DOHH2 (cell line): Measurements from ENCODE around the gene MYCN.
"Not testable (repeated sequence)": the region's sequence is repeated elsewhere in the genome, so short reads cannot be mapped to it uniquely, and the experiment has no call there.

ENCODE experiments used
- H3F3A ChIP-seq: fragments of 200-600 bp; sonication (generic), shearing (Covaris generic); 2 replicates; pipeline ENCODE4 v1.6.0; 2016; ENCODE audit warnings: antibody characterized with exemption, mild to moderate bottlenecking; ENCODE audit not compliant: control insufficient read depth, insufficient read depth
- H3K27ac ChIP-seq: fragments of 200-600 bp; sonication (generic); 2 replicates; pipeline ENCODE4 v1.5.1; 2014; ENCODE audit warnings: low read depth, mild to moderate bottlenecking, low read length, moderate library complexity
- H3K27me3 ChIP-seq: fragments of 200-600 bp; sonication (generic); 2 replicates; pipeline ENCODE4 v1.6.1; 2014; ENCODE audit warnings: mild to moderate bottlenecking, low read length, mixed read lengths; ENCODE audit not compliant: control insufficient read depth
- H3K36me3 ChIP-seq: fragments of 200-600 bp; sonication (generic); 2 replicates; pipeline ENCODE4 v1.6.1; 2014; ENCODE audit warnings: mild to moderate bottlenecking, low read length, moderate library complexity, mixed read lengths; ENCODE audit not compliant: control insufficient read depth
- H3K4me1 ChIP-seq: fragments of 200-600 bp; sonication (generic); 2 replicates; pipeline ENCODE4 v1.6.1; 2014; ENCODE audit warnings: mild to moderate bottlenecking, low read length, mixed read lengths; ENCODE audit not compliant: control insufficient read depth
- H3K4me2 ChIP-seq: fragments of 200-600 bp; sonication (generic); 2 replicates; pipeline ENCODE4 v1.6.0; 2014; ENCODE audit warnings: mild to moderate bottlenecking, low read length, moderate library complexity
- H3K4me3 ChIP-seq: fragments of 200-600 bp; sonication (generic); 2 replicates; pipeline ENCODE4 v1.5.1; 2014; ENCODE audit warnings: mild to moderate bottlenecking, low read length, mixed read lengths
- H3K79me2 ChIP-seq: fragments of 200-600 bp; sonication (generic); 2 replicates; pipeline ENCODE4 v1.6.1; 2014; ENCODE audit warnings: mild to moderate bottlenecking, low read length, mixed read lengths; ENCODE audit not compliant: control insufficient read depth
- H3K9me2 ChIP-seq: fragments of 200-600 bp; sonication (generic); replicated peaks from 2 replicates; pipeline ENCODE4 v1.6.1; 2014; ENCODE audit warnings: mild to moderate bottlenecking, low read length, mixed read lengths; ENCODE audit not compliant: control insufficient read depth
- H3K9me3 ChIP-seq: fragments of 200-600 bp; sonication (generic); 2 replicates; pipeline ENCODE4 v1.6.1; 2014; ENCODE audit warnings: antibody characterized with exemption, low read length, mixed read lengths; ENCODE audit not compliant: control insufficient read depth, insufficient read depth
- H4K20me1 ChIP-seq: fragments of 200-600 bp; sonication (generic); 2 replicates; pipeline ENCODE4 v1.6.0; 2014; ENCODE audit warnings: low read depth, mild to moderate bottlenecking, antibody characterized with exemption, low read length, moderate library complexity; ENCODE audit not compliant: control insufficient read depth, insufficient read depth
- EZH2phosphoT487 ChIP-seq: fragments of 200-600 bp; sonication (generic); IDR thresholded peaks from 2 replicates; pipeline ENCODE4 v1.6.1; 2017; ENCODE audit warnings: borderline replicate concordance, mild to moderate bottlenecking, antibody characterized with exemption, low read length, moderate library complexity, mixed read lengths
- TF ChIP-seq, protein P1 (sequence below): fragments of 200-600 bp; sonication (generic); IDR thresholded peaks from one replicate; pipeline ENCODE4 v1.5.1; 2014; ENCODE audit warnings: antibody characterized with exemption, mild to moderate bottlenecking, low read depth, low read length; ENCODE audit not compliant: poor library complexity, severe bottlenecking

Gene MYCN

DNA sequence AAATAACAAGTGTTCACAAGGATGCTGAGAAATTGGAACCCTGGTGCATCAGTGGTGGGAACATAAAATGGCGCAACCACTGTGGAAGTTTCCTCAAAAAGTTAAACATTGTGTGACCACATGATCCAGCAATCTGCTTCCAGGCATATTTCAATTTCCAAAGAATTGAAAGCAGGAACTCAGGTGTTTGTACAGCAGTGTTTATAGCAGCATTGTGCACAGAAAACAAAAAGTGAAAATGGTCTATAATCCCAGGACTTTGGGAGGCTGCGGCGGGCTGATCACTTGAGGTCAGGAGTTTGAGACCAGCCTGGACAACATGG is 38.6 kb upstream of the MYCN start:
- TF ChIP-seq EZH2phosphoT487, result no peak
- TF ChIP-seq, protein P1, sequence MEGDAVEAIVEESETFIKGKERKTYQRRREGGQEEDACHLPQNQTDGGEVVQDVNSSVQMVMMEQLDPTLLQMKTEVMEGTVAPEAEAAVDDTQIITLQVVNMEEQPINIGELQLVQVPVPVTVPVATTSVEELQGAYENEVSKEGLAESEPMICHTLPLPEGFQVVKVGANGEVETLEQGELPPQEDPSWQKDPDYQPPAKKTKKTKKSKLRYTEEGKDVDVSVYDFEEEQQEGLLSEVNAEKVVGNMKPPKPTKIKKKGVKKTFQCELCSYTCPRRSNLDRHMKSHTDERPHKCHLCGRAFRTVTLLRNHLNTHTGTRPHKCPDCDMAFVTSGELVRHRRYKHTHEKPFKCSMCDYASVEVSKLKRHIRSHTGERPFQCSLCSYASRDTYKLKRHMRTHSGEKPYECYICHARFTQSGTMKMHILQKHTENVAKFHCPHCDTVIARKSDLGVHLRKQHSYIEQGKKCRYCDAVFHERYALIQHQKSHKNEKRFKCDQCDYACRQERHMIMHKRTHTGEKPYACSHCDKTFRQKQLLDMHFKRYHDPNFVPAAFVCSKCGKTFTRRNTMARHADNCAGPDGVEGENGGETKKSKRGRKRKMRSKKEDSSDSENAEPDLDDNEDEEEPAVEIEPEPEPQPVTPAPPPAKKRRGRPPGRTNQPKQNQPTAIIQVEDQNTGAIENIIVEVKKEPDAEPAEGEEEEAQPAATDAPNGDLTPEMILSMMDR, result no peak
- Histone ChIP-seq H3K4me3 (no peak overlapping the region), H3K27ac (no peak overlapping the region), H3K4me2 (no peak overlapping the region), H3K4me1 (no peaks in the 10 kb centered on the region), H3K79me2 (no peaks in the 10 kb centered on the region), H3K27me3 (no peaks in the 10 kb centered on the region), H3K9me3 (peaks cover 8% of the 10 kb centered on the region; the same call in 1 of the 2 replicates), H3K36me3 (no peaks in the 10 kb centered on the region), H3F3A (no peaks in the 10 kb centered on the region), H3K9me2 (no peaks in the 10 kb centered on the region), H4K20me1 (no peaks in the 10 kb centered on the region)

DNA sequence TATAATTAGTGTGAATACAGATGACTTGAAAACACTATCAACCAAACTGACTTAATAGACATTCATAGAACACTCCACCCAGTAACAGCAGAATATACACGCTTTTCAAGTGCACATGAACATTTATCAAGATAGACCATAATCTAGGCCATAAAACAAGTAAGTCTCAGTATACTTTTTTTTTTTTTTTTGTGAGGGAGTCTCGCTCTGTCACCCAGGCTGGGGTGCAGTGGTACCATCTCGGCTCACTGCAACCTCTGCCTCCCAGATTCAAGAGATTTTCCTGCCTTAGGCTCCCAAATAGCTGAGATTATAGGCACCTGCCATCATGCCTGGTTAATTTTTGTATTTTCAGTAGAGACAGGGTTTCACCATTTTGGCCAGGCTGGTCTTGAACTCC is 36.4 kb upstream of the MYCN start:
- H3K27ac ChIP-seq, H3K4me2 ChIP-seq, H3K36me3 ChIP-seq, H4K20me1 ChIP-seq, H3F3A ChIP-seq, H3K4me3 ChIP-seq, H3K4me1 ChIP-seq, H3K9me2 ChIP-seq, H3K9me3 ChIP-seq, H3K27me3 ChIP-seq, H3K79me2 ChIP-seq: not testable (repeated sequence)

DNA sequence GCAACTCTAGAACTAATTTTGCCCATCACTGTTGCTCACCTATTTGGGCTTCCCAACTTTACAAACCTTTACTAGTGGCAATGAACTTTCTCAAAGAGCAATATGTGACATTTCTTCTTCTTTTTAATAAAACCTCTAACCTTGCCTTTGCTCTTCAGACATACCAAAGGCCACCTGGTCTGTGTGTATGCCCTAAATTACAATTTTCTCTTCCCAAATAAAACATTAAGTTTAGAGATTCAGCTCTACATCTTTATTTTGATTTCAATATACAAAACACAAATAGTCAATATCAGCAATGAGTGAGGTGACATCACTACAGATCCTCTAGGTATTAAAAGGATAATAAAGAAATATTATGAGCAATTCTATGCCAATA is 35.1 kb upstream of the MYCN start:
- Histone ChIP-seq H3K27ac (no peak overlapping the region), H3K4me2 (no peak overlapping the region), H3K9me2 (no peaks in the 10 kb centered on the region), H3K4me3 (no peak overlapping the region), H3K9me3 (no peaks in the 10 kb centered on the region), H3F3A (no peaks in the 10 kb centered on the region), H3K79me2 (no peaks in the 10 kb centered on the region), H3K27me3 (no peaks in the 10 kb centered on the region), H3K36me3 (no peaks in the 10 kb centered on the region), H4K20me1 (no peaks in the 10 kb centered on the region), H3K4me1 (no peaks in the 10 kb centered on the region)
- TF ChIP-seq EZH2phosphoT487, result no peak
- TF ChIP-seq, protein P1, result no peak

DNA sequence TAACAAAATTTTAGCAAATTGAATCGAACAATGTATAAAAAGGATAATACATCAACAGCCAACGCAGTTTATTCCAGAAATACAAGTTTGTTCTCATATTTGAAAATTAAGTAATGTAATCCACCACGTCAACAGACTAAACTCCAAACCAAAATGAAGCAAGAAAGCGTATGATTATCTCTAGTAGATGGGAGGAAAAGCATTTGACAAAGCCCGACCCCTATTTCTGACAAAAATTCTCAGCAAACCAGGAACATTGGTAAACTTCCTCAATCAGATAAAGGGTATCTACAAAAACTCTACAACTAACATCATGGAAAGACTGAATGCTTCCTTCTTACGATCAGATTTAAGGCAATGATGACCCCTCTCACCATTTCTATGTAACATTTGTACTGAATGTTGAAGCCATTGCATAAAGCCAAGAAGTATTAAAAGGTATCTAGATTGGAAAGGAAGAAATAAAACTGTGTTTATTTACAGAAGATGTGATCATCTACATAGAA is 34.3 kb upstream of the MYCN start:
- no peaks in the 10 kb centered on the region for H3K27me3 ChIP-seq
- no peaks in the 10 kb centered on the region for H3K36me3 ChIP-seq
- H3K27ac ChIP-seq, result no peak overlapping the region
- H3K9me3 ChIP-seq, result no peaks in the 10 kb centered on the region
- no peaks in the 10 kb centered on the region for H3K79me2 ChIP-seq
- no peaks in the 10 kb centered on the region for H4K20me1 ChIP-seq
- no peak overlapping the region for H3K4me3 ChIP-seq
- H3F3A ChIP-seq, result no peaks in the 10 kb centered on the region
- no peaks in the 10 kb centered on the region for H3K4me1 ChIP-seq
- no peak overlapping the region for H3K4me2 ChIP-seq
- H3K9me2 ChIP-seq, result no peaks in the 10 kb centered on the region
- TF ChIP-seq, protein P1, result no peak
- no peak for TF ChIP-seq EZH2phosphoT487
